ENCODE data around the gene KLHL10.

Gene KLHL10

DNA sequence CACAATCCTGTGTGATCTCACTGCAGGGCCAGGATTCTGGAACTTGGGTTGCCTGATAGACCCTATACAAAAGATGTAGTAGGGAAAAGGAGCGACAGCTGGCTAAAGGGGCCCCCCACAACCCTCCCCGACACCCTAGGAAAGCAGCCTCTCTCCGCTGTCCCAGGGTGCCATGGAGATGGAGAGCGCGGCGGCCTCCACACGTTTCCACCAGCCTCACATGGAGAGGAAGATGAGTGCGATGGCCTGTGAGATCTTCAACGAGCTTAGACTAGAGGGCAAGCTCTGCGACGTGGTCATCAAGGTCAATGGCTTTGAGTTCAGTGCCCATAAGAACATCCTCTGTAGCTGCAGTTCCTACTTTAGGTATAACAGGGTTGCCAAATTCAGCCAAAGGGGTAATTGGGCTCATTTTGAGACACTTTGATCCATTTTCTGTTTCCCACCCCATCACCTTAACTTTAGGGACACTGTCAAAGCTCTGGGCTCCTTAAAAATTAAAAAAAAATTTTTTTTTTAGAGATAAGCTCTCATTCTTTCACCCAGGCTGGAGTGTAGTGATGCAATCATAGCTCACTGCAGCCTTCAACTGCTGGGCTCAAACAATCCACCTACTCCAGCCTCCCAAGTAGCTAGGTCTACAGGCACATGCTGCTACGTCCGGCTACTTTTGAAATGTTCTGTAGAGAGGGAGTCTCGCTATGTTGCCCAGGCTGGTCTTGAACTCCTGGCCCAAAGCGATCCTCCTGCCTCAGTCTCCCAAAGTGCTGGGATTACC is at the start of gene KLHL10:
Gene KLHL10 (plus strand): TSS at position 65 of the 778 bp plus-strand sequence. CDS start 108 bp downstream, at position 173.
- DNase-seq = no peak

GRCh38 chr17:41792845-41793783 is 44.5 kb upstream of the KLHL10 start:
- peak; percentile 17 for DNase-seq

GRCh38 chr17:41793784-41794539 is 43.7 kb upstream of the KLHL10 start:
- no peak for DNase-seq

DNA sequence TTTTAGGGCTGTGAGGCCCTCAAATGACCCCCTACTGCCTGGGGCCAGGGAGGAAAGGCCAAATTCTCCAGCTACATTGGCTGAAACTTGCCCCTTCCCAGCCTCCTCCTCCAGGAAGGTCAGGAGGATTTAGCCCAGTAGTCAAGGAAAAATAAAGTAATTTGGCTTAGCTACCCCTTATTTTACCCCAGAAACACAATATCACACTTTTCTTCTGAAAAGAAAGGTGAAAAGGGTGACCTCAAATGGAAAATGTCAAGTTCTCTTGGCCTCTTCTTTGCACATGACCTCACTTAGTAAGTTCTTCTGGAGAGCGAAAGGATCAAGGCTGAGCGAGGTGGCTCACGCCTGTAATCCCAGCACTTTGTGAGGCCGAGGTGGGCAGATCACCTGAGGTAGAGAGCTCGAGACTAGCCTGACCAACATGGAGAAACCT is 43.1 kb upstream of the KLHL10 start:
- no peak for DNase-seq

DNA sequence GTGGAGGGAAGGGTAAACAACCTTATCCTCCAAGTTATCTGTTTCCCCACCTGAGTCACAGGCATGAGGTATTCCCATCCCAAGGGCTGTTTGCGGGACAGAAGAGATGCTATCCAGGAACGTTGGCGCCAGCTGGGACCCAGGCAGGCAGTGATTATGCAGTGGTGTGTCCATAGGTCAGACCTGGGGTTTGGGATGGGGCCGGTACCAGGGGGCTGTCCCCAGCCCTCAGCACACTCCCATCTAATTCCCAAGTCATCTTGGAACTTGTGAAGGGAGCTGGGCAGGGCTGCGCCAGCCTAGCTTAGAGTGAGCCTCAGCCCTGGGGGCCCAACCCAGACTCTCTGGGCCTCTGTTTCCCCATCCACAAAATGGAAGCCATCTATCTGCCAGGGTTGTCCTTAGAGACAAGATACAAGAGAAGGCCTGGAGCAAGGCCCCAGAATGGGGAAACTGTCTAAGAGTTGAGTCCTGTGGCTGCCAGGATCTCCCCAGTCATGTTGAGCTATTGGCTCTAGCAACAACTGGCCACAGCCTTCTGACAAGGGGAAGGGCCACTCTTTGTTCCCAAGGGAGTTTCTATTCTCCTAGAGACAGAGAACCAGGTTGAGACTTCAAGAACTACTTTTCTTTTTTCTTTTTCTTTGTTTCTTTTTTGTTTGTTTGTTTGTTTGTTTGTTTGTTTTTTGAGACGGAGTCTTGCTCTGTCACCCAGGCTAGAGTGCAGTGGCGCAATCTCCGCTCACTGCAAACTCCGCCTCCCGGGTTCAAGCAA is 41.3 kb upstream of the KLHL10 start:
- no peak for DNase-seq

GRCh38 chr17:41797377-41797776 is 40.2 kb upstream of the KLHL10 start:
- no peak for DNase-seq

- no peak for DNase-seq
Observed at GRCh38 chr17:41799366-41799765, 38.3 kb upstream of the KLHL10 start.

- DNase-seq = no peak
Observed at GRCh38 chr17:41800601-41801373, 36.8 kb upstream of the KLHL10 start.

DNA sequence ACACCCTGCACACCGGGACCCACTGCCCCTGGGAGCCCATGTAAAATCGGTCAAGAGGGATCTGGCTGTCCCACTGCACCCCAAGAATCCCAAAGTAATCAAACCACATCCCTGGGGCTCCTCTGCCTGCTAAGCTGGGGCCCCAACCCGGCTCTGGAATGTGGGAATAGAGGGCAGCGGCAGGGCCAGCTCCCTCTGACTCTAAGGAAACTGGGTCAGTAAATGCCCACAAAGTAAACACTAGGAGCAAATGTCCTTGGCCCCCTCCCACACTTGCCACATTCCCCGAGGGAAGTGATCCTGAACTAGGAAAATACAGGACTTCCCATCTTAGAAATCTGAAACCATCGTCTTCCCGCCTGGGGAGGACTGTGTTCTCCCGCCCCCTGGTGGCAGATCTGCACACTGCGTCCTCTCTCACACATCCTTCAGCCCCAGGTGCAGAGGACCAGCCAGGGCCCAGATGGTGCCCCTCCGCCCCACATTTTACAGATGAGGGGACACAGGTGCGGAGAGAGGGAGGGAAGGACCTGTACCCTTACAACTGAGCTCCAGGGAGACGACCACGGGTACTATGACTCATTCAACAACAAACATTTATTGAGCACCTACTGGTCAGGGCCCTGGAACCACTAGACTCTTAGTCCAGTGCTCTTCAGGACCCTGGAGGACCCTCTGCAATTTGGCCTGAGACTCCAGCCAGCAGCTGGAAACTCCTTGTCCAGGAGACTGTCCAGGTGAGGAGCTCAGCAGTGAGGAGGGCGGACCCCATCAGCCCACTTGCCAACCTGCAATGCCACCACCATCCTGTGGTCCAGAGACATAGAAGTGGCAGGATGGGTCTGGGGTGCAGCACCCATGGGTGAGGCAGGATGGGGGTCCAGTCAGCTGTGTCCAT is 36.0 kb upstream of the KLHL10 start:
- peak; percentile 82 for DNase-seq

DNA sequence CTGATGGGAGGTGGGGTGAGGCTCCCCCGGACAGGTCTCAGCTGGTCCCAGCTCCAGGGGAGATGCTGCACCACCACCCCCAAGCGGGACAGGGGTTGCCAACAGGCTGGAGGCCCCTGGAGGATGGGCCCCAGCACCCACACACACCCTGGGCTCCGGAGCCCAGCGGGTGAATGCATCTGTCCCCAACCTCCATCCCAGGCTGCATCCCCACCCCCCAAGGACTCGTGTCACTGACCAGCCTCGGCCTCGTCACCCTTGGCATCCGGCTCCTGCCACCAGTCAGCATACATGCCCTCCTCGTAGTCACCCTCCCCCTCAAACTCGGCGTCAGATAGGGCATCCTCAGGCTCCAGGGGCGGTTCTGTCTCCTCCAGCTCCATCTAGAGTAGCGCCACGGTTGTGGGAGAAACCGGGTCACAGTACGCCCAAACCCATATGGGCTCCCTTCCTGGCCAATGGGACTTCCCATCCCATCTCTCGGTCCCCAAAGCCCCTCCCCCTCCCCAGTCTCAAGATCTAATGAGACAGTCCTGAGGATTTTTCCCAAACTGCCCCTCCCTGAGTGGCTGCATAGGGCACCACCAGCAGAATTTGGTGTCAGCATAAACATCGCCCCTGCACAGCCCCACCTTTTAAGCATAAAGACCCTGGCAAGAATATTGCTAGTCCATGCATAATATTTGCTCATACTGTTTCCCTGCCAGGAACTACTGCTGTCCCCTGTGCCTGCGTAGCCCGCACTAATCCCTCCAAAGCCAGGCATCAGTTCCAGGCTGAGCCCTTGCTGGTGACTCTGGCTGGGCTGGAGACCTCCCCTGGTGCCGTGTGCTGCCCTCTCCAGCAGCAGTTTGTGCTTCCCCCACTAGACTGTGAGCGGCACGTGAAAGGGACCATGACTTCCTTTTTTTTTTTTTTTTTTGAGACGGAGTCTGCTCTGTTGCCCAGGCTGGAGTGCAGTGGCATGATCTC is 34.3 kb upstream of the KLHL10 start:
- DNase-seq = no peak

DNA sequence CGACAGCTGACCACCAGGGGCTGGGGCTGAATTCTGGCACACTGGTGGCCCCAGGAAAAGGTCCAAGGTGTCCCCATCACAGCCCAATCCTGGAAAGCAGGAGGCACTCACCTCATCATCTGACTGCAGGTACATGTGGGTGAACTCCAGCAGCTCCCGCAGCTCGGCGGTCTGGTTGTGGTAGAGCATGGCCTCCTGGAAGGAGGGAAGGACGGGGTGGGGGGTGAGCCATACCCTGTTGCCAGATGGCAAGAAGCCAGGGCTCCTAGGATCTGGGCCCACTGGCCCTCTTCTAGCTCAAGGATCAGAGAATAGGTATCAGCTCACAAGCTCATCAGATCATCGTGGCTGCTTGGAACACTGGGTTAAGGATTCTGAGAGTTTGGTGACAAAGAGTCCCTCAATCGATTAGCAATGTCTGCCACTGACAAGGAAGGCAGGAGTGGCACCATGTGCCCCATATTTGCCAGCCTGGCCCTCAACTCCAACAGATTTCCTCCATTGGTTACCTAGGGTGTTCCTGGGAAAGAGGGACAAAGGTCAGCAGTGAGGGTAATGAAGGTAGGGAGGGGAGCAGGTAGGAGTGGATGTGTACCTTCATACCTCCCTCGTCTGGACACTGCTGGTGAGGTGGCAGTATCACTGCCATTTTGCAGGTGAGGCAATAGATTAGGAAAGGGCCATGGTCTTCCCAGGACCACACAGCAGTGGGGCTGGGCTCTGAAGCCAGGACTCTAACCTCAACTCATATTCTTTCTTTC is 30.8 kb upstream of the KLHL10 start:
- DNase-seq = no peak

DNA sequence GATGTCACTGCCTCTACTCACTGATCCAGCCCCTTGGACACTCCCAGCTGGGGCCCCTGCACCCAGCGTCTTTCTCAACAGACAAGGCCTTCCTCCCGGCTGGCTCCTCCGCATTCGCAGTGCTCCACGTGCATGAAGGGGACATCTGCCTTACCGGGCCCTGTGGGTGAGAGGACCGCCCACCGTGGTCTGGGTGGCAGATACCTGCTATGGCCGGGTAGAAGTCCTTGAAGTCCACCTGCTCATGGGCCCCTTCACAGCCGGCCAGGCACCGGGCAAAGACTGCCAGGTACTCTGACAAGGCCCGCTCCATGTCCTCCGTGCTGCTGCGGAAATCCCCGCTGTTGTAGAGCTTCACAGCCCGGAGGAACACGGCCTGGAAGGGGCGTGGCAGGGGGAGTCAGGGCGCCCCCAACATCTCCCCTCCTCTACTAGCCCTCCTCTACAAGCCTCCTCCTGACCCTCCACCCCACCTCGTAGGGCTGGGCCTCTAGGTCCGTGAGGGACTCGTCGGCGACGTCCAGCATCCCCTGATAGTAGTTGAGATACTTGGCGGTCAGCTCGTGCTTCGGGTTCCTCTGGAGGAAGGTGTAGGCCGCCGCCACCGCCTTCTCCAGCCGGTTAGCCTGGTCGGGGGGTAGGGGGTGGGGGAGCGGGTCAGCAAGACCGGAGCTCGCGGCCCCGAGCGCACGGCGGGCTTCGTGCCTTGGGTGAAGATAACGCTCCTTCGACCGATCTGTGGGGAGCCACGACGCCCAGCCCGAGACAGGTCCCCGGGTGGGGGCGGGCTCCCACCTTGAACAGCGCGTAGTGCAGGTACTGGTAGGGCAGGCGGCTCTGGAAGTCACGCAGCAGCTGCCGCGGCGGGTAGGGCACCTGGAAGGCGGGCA is 26.7 kb upstream of the KLHL10 start:
- no peak for DNase-seq

DNA sequence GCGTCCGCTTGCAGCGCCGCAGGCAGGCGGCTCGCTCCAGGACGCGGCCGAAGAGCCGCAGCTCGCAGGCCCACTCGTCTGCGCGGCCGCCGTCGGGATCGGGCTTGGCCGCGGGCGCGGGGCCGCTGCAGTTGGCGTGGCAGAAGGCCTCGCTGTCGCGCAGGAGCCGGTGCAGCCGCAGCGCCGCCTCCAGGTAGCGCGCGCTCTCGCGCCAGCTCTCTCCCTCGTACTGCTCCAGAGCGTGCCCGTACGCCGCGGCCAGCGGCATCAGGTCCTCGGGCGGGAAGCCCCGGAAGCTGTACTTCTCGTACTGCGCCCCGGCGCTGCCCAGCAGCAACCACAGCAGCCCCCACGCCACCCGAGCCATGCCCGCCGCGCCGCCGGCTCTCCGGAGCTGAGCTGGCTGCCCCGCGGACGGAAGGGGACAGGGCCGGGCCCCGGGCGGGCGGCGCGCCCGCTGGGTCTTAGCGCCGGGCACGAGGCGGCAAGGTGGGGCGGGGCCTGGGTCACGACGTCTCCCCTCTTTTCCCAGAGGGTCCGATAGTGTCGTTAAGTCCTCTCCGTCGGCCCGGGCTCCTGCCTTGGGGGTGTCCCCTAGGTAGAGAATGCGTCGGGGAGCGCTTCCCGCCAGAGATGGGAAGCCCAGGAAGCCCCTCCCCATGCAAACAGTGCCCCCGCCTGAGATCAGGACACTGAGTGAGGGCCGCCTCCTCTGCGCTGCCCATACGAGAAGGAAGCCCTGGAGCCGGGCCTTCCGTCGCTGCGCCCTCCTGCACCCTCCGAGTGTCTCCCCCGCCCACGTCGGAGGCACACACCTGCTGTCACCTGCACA is 25.9 kb upstream of the KLHL10 start, which contains the start of gene P3H4:
Gene P3H4 (minus strand): TSS at position 401 of the 832 bp plus-strand sequence. CDS start 34 bp downstream, at position 367.
- peak; percentile 79 for DNase-seq

DNA sequence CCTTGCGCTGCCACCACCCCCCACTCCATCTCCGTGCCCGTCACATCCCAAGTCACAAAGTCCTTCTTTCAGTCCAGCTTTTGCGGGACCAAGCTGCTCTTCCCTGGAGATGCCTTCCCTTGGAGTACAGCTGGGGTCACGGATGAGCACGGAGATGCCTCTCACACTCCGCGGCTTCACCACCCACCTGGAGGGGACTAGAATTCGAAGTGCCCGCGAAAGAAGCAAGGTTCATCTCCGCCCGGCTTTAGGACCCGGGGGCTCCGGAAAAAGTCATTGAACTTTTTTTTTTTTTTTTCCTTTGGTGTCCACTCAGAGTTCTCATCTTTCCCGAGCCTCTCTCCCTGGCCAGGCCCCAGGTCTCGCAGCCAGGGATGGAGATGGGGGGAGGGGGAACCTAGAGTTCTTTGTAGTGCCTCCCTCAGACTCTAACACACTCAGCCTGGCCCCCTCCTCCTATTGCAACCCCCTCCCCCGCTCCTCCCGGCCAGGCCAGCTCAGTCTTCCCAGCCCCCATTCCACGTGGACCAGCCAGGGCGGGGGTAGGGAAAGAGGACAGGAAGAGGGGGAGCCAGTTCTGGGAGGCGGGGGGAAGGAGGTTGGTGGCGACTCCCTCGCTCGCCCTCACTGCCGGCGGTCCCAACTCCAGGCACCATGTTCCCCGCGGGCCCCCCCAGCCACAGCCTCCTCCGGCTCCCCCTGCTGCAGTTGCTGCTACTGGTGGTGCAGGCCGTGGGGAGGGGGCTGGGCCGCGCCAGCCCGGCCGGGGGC is 25.1 kb upstream of the KLHL10 start, which contains the start of gene FKBP10:
Gene FKBP10 (plus strand): TSS at position 624 of the 771 bp plus-strand sequence. CDS start 31 bp downstream, at position 655.
- DNase-seq = peak; percentile 45

DNA sequence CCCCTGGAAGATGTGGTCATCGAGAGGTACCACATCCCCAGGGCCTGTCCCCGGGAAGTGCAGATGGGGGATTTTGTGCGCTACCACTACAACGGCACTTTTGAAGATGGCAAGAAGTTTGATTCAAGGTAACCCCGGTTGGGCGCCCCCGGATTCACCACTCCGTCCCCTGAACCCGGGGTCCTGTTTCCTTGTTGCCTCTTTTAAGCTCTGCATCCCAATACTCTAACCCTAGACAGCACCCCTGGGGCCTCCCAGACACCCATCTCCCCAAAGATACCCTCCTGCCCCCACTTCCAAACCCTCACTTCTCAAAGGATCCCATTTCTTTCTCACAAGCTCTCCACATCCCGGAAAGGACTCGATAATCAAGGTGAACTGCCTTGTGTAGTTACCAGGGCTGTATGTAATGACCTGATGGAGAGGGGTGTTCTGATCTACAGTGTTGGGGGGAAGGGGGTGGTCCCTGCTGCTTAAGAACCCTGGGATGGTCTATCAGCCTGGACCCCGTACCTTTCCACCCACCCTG is 24.4 kb upstream of the KLHL10 start:
- DNase-seq = no peak

All from activated CD4-positive, alpha-beta T cell treated with anti-CD3 and anti-CD28 coated beads for 48 hours (primary cell).